ENCODE results near the gene ATXN1.
"Not testable (repeated sequence)": the region's sequence is repeated elsewhere in the genome, so short reads cannot be mapped to it uniquely, and the experiment has no call there.

ATXN1 gene

GRCh38 chr6:16430391-16431089 is 330.7 kb downstream of the ATXN1 start:
- DNase-seq: no peak

- DNase-seq: no peak
Measured at GRCh38 chr6:16429669-16430068, 331.6 kb downstream of the ATXN1 start.

- no peak for DNase-seq
Measured at GRCh38 chr6:16427124-16427523, 334.1 kb downstream of the ATXN1 start.

GRCh38 chr6:16425881-16426615 is 335.2 kb downstream of the ATXN1 start:
- no peak for DNase-seq

- no peak for DNase-seq
Measured at GRCh38 chr6:16421462-16421960, 339.7 kb downstream of the ATXN1 start.

- DNase-seq: peak; percentile 13
Measured at GRCh38 chr6:16420715-16421461, 340.4 kb downstream of the ATXN1 start.

GRCh38 chr6:16420337-16420714 is 340.9 kb downstream of the ATXN1 start:
- DNase-seq: no peak

- no peak for DNase-seq
Measured at GRCh38 chr6:16419636-16420336, 341.5 kb downstream of the ATXN1 start.

- DNase-seq: no peak
Measured at GRCh38 chr6:16418151-16418550, 343.1 kb downstream of the ATXN1 start.

- DNase-seq: no peak
Measured at GRCh38 chr6:16415677-16416076, 345.6 kb downstream of the ATXN1 start.

- no peak for DNase-seq
Measured at GRCh38 chr6:16414205-16414604, 347.1 kb downstream of the ATXN1 start.

- DNase-seq: no peak
Measured at GRCh38 chr6:16413399-16413798, 347.9 kb downstream of the ATXN1 start.

- no peak for DNase-seq
Measured at GRCh38 chr6:16412982-16413381, 348.3 kb downstream of the ATXN1 start.

- DNase-seq: no peak
Measured at GRCh38 chr6:16412171-16412570, 349.1 kb downstream of the ATXN1 start.

- peak; percentile 33 for DNase-seq
Measured at GRCh38 chr6:16409531-16410441, 351.5 kb downstream of the ATXN1 start.

- DNase-seq: no peak
Measured at GRCh38 chr6:16408766-16409165, 352.5 kb downstream of the ATXN1 start.

- DNase-seq: no peak
Measured at GRCh38 chr6:16406966-16407365, 354.3 kb downstream of the ATXN1 start.

GRCh38 chr6:16406538-16406937 is 354.7 kb downstream of the ATXN1 start:
- not testable (repeated sequence) for DNase-seq

GRCh38 chr6:16405375-16405774 is 355.9 kb downstream of the ATXN1 start:
- no peak for DNase-seq

GRCh38 chr6:16404456-16404855 is 356.8 kb downstream of the ATXN1 start:
- DNase-seq: no peak

- no peak for DNase-seq
Measured at GRCh38 chr6:16403831-16404230, 357.4 kb downstream of the ATXN1 start.

GRCh38 chr6:16402581-16402900 is 358.7 kb downstream of the ATXN1 start:
- no peak for DNase-seq

Data from midbrain (tissue), 1 donor.